OCI-LY1 (cell line): ENCODE measurements around the gene REM1.

Source experiments
- H2AFZ ChIP-seq: fragments of 200-600 bp; sonication (generic), shearing (Covaris generic); 2 replicates; pipeline ENCODE4 v1.6.0; 2014; ENCODE audit warnings: antibody characterized with exemption, mild to moderate bottlenecking, low read length
- H3F3A ChIP-seq: fragments of 200-600 bp; sonication (generic), shearing (Covaris generic); 2 replicates; pipeline ENCODE4 v1.6.0; 2014; ENCODE audit warnings: mild to moderate bottlenecking, antibody characterized with exemption, low read length, moderate library complexity; ENCODE audit not compliant: insufficient read depth
- H3K27ac ChIP-seq: fragments of 200-600 bp; sonication (generic); 2 replicates; pipeline ENCODE4 v1.5.1; 2014; ENCODE audit warnings: low read length, mixed run types, mild to moderate bottlenecking, low read depth; ENCODE audit not compliant: poor library complexity, severe bottlenecking
- H3K27me3 ChIP-seq: fragments of 200-600 bp; sonication (generic); 2 replicates; pipeline ENCODE4 v1.6.0; 2014; ENCODE audit warnings: antibody characterized with exemption, mild to moderate bottlenecking, low read length, moderate library complexity; ENCODE audit not compliant: insufficient read depth
- H3K36me3 ChIP-seq: fragments of 200-600 bp; sonication (generic); 2 replicates; pipeline ENCODE4 v1.6.1; 2014; ENCODE audit warnings: mild to moderate bottlenecking, antibody characterized with exemption, low read length, moderate library complexity, mixed read lengths; ENCODE audit not compliant: insufficient read depth
- H3K4me1 ChIP-seq: fragments of 200-600 bp; sonication (generic); 2 replicates; pipeline ENCODE4 v1.5.1; 2014; ENCODE audit warnings: mild to moderate bottlenecking, low read length, moderate library complexity; ENCODE audit not compliant: insufficient read depth, severe bottlenecking
- H3K4me2 ChIP-seq: fragments of 200-600 bp; sonication (generic), shearing (Covaris generic); 2 replicates; pipeline ENCODE4 v1.6.1; 2014; ENCODE audit warnings: low read length
- H3K4me3 ChIP-seq: fragments of 200-600 bp; sonication (generic); 2 replicates; pipeline ENCODE4 v1.5.1; 2014; ENCODE audit warnings: low read length, low read depth, mild to moderate bottlenecking, mixed read lengths; ENCODE audit not compliant: poor library complexity, severe bottlenecking
- H3K79me2 ChIP-seq: fragments of 200-600 bp; shearing (Covaris generic); 2 replicates; pipeline ENCODE4 v1.6.1; 2016; ENCODE audit warnings: mixed run types, low read length, mixed read lengths; ENCODE audit not compliant: insufficient read depth
- H3K9ac ChIP-seq: fragments of 200-600 bp; sonication (generic), shearing (Covaris generic); 2 replicates; pipeline ENCODE4 v1.6.1; 2014; ENCODE audit warnings: mild to moderate bottlenecking, low read length, mixed read lengths
- H3K9me2 ChIP-seq: fragments of 200-600 bp; sonication (generic), shearing (Covaris generic); 2 replicates; pipeline ENCODE4 v1.6.1; 2014; ENCODE audit warnings: low read depth, mild to moderate bottlenecking, low read length, mixed read lengths
- H3K9me3 ChIP-seq: fragments of 200-600 bp; shearing (Covaris generic); 2 replicates; pipeline ENCODE4 v1.6.1; 2014; ENCODE audit warnings: low read length, mixed read lengths
- H4K20me1 ChIP-seq: fragments of 200-600 bp; sonication (generic), shearing (Covaris generic); 2 replicates; pipeline ENCODE4 v1.6.0; 2016; ENCODE audit warnings: mild to moderate bottlenecking, low read length; ENCODE audit not compliant: insufficient read depth
- CTCF ChIP-seq: fragments of 200-600 bp; sonication (generic), shearing (Covaris generic); IDR thresholded peaks from 2 replicates; pipeline ENCODE4 v1.5.1; 2017; ENCODE audit warnings: mild to moderate bottlenecking, antibody characterized with exemption, low read length, moderate library complexity, mixed read lengths
- EZH2 ChIP-seq: fragments of 200-600 bp; sonication (generic), shearing (Covaris generic); IDR thresholded peaks from 2 replicates; pipeline ENCODE4 v1.8.0; 2017; ENCODE audit warnings: borderline replicate concordance, mixed run types, mild to moderate bottlenecking, antibody characterized with exemption, low read length, moderate library complexity, mixed read lengths

REM1 gene

GRCh38 chr20:31472395-31473330 lies 2.4 kb upstream of the REM1 start:
- TF ChIP-seq CTCF (no peak), EZH2 (no peak)
- no peaks in the 10 kb centered on the region for H3K9me3 ChIP-seq

GRCh38 chr20:31473331-31474096 lies 1.6 kb upstream of the REM1 start:
- H3K4me3 ChIP-seq = no peak overlapping the region
- no peak overlapping the region for H2AFZ ChIP-seq
- H4K20me1 ChIP-seq = no peaks in the 10 kb centered on the region
- H3K9ac ChIP-seq = no peak overlapping the region
- no peaks in the 10 kb centered on the region for H3K27me3 ChIP-seq
- no peaks in the 10 kb centered on the region for H3K9me3 ChIP-seq
- peak overlapping the region; percentile 32; the same call in 1 of the 2 replicates for H3K4me2 ChIP-seq
- no peaks in the 10 kb centered on the region for H3K9me2 ChIP-seq
- TF ChIP-seq EZH2 = no peak
- TF ChIP-seq CTCF = no peak
- H3K27ac ChIP-seq = no peak overlapping the region
- no peaks in the 10 kb centered on the region for H3K79me2 ChIP-seq
- H3K36me3 ChIP-seq = no peaks in the 10 kb centered on the region
- H3K4me1 ChIP-seq = peaks cover 10% of the 10 kb centered on the region
- no peaks in the 10 kb centered on the region for H3F3A ChIP-seq

More at GRCh38 chr20:31472395-31473330, 2.4 kb upstream of the REM1 start:
- H4K20me1 ChIP-seq = no peaks in the 10 kb centered on the region
- H3K4me3 ChIP-seq = no peak overlapping the region
- no peaks in the 10 kb centered on the region for H3K9me2 ChIP-seq
- no peaks in the 10 kb centered on the region for H3K27me3 ChIP-seq
- H3K4me2 ChIP-seq = no peak overlapping the region
- H3K27ac ChIP-seq = no peak overlapping the region
- no peaks in the 10 kb centered on the region for H3K79me2 ChIP-seq
- no peak overlapping the region for H2AFZ ChIP-seq
- H3K9ac ChIP-seq = no peak overlapping the region
- peaks cover 10% of the 10 kb centered on the region for H3K4me1 ChIP-seq
- no peaks in the 10 kb centered on the region for H3F3A ChIP-seq
- no peaks in the 10 kb centered on the region for H3K36me3 ChIP-seq

- Histone ChIP-seq H3K27me3 (no peaks in the 10 kb centered on the region), H3F3A (no peaks in the 10 kb centered on the region), H3K4me3 (no peak overlapping the region), H3K36me3 (no peaks in the 10 kb centered on the region), H3K9me3 (no peaks in the 10 kb centered on the region), H3K9ac (no peak overlapping the region), H3K9me2 (no peaks in the 10 kb centered on the region), H3K4me1 (peaks cover 10% of the 10 kb centered on the region), H3K79me2 (no peaks in the 10 kb centered on the region), H3K4me2 (peak overlapping the region; percentile 32; the same call in 1 of the 2 replicates), H3K27ac (no peak overlapping the region), H2AFZ (no peak overlapping the region), H4K20me1 (no peaks in the 10 kb centered on the region)
- TF ChIP-seq CTCF (no peak), EZH2 (no peak)
Observed at GRCh38 chr20:31474097-31474436, 1.0 kb upstream of the REM1 start.
